HepG2 (cell line): ENCODE results near the gene JPH4. TPM values are rescaled to one million over a fixed set of nuclear protein-coding genes. Genes with fewer than 3 reads are reported as not detected.
A peak's percentile ranks its signal among the peaks of the same experiment; 100 is the strongest.

ENCODE experiments used
- JUND ChIP-seq: sonication (generic); formaldehyde crosslinking; IDR thresholded peaks from 2 replicates; pipeline ENCODE4 v1.8.0; 2022; ENCODE audit warnings: mild to moderate bottlenecking, missing genetic modification reagents
- NKX3-1 ChIP-seq: sonication (generic); formaldehyde crosslinking; IDR thresholded peaks from 2 replicates; pipeline ENCODE4 v1.5.0; 2020; ENCODE audit warnings: missing genetic modification reagents
- SP2 ChIP-seq: sonication (generic); formaldehyde crosslinking; IDR thresholded peaks from 2 replicates; pipeline ENCODE4 v1.5.1; 2020; ENCODE audit warnings: mild to moderate bottlenecking, missing genetic modification reagents
- ZFP36L1 ChIP-seq: sonication (generic); formaldehyde crosslinking; IDR thresholded peaks from 2 replicates; pipeline ENCODE4 v1.8.0; 2022; ENCODE audit warnings: mild to moderate bottlenecking, missing genetic modification reagents, moderate library complexity
- ZNF260 ChIP-seq: sonication (generic); formaldehyde crosslinking; IDR thresholded peaks from 2 replicates; pipeline ENCODE4 v1.4.0; 2020; ENCODE audit warnings: missing genetic modification reagents, low read depth, mild to moderate bottlenecking, borderline replicate concordance
- ZNF333 ChIP-seq: sonication (generic); formaldehyde crosslinking; IDR thresholded peaks from 2 replicates; pipeline ENCODE4 v1.4.0; 2020; ENCODE audit warnings: mild to moderate bottlenecking, missing genetic modification reagents, borderline replicate concordance
- ZNF891 ChIP-seq: sonication (generic); formaldehyde crosslinking; IDR thresholded peaks from 2 replicates; pipeline ENCODE4 v1.5.0; 2020; ENCODE audit warnings: mild to moderate bottlenecking, missing genetic modification reagents
- polyA plus RNA-seq, 8 experiments: library from polyadenylated mRNA; depleted of rRNA in 3 of 8; stranded (reverse) in 7 of 8; unstranded in 1 of 8; fragments of >200 nt; fragmentation: Illumina TruSeq in 4 of 8; extraction: Trizol in 4 of 8; gene quantifications; 2 replicates each; pipeline versions ENCODE4 v1.2.1 to v1.2.3, GENCODE V29; 2011 to 2016; ENCODE audit warnings: low read depth in 4 of 8, missing spikeins in 1 of 8, mixed read lengths in 1 of 8; ENCODE audit not compliant: insufficient read depth in 1 of 8
- total RNA-seq, 5 experiments: library from RNA; depleted of rRNA; stranded (reverse); fragments of >200 nt; fragmentation: Illumina TruSeq; extraction: Trizol; gene quantifications; 2 replicates each; pipeline ENCODE4 v1.2.3, GENCODE V29; 2016; ENCODE audit warnings: low read depth in 1 of 5
- TF ChIP-seq, protein P1 (sequence below): sonication (generic); formaldehyde crosslinking; IDR thresholded peaks from 2 replicates; pipeline ENCODE4 v1.5.0; 2020; ENCODE audit warnings: missing genetic modification reagents
- TF ChIP-seq, protein P2 (sequence below): sonication (generic); formaldehyde crosslinking; IDR thresholded peaks from 2 replicates; pipeline ENCODE4 v1.4.0; 2020; ENCODE audit warnings: mild to moderate bottlenecking, low read depth, missing genetic modification reagents
- TF ChIP-seq, protein P3 (sequence below): sonication (generic); formaldehyde crosslinking; IDR thresholded peaks from 2 replicates; pipeline ENCODE4 v1.9.0; 2021; ENCODE audit warnings: missing genetic modification reagents, borderline replicate concordance
- TF ChIP-seq, protein P4 (sequence below): sonication (generic); formaldehyde crosslinking; conservative IDR thresholded peaks from 2 replicates; pipeline ENCODE4 v1.8.0; 2022; ENCODE audit warnings: mild to moderate bottlenecking, moderate library complexity, missing genetic modification reagents
- TF ChIP-seq, protein P5 (sequence below): sonication (generic); formaldehyde crosslinking; IDR thresholded peaks from 2 replicates; pipeline ENCODE4 v1.4.0; 2020; ENCODE audit warnings: missing genetic modification reagents; ENCODE audit errors: not compliant biosample characterization
- TF ChIP-seq, protein P6 (sequence below): IDR thresholded peaks from 2 replicates; pipeline ENCODE4 v1.6.1; 2016; ENCODE audit warnings: low read depth, missing genetic modification reagents, missing compliant biosample characterization

The JPH4 gene
- total and polyA plus RNA-seq, 2 of the 13 experiments (the other 11 are each of a cell fraction or from before 2014, with no cell fraction given), result 0.08 to 0.22 TPM

DNA sequence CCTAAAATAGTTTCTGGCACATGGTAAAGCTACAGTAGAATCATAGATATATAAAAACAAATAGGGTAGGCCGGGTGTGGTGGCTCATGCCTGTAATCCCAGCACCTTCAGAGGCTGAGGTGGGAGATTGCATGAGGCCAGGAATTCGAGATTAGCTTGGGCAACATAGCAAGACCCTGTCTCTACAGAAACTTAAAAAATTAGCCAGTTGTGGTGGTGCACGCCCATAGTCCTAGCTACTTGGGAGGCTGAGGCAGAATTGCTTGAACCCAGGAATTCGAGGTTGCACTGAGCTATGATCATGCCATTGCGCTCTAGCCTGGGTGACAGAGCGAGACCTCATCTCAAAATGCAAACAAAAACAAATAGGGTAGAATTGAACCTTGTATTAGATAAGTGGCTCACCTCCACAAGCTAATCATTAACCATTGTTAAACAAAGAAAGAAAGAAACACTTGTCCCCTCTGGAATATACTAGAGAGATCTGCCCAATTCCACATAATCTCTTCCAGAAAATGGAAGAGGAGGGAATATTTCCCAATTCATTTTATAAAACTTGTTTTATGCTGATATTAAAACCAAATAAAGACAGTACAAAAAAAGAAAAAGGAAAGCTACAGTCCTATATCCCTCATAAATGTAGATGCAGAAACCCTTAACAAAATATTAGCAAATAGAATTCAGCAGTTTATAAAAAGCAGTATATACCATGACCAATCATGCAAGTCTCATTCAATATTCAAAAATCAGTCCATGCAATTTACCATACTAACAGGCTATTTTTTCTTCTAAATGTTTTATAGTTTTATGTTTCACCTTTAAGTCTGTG, 34.9 kb upstream of the JPH4 start (continued):
- TF ChIP-seq, protein P1, sequence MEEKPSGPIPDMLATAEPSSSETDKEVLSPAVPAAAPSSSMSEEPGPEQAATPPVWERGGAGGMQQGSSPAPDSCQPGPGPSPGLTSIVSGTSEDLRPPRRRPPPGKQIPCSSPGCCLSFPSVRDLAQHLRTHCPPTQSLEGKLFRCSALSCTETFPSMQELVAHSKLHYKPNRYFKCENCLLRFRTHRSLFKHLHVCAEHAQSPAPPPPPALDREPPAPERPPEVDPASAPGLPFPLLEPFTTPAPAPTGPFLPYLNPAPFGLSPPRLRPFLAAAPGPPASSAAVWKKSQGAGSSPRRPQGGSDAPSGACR (CRISPR knock-in tag), result 0 out of 2 replicates have a peak, but pooled peaks have one; percentile 82
- TF ChIP-seq ZFP36L1 (CRISPR knock-in tag), result no peak
- TF ChIP-seq, protein P2, sequence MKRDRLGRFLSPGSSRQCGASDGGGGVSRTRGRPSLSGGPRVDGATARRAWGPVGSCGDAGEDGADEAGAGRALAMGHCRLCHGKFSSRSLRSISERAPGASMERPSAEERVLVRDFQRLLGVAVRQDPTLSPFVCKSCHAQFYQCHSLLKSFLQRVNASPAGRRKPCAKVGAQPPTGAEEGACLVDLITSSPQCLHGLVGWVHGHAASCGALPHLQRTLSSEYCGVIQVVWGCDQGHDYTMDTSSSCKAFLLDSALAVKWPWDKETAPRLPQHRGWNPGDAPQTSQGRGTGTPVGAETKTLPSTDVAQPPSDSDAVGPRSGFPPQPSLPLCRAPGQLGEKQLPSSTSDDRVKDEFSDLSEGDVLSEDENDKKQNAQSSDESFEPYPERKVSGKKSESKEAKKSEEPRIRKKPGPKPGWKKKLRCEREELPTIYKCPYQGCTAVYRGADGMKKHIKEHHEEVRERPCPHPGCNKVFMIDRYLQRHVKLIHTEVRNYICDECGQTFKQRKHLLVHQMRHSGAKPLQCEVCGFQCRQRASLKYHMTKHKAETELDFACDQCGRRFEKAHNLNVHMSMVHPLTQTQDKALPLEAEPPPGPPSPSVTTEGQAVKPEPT (CRISPR knock-in tag), result 0 out of 2 replicates have a peak, but pooled peaks have one; percentile 52
- no peak for TF ChIP-seq ZNF260 (CRISPR knock-in tag)
- peak; percentile 6; the same call in 1 of the 2 replicates for TF ChIP-seq NKX3-1 (CRISPR knock-in tag)
- TF ChIP-seq, protein P3, sequence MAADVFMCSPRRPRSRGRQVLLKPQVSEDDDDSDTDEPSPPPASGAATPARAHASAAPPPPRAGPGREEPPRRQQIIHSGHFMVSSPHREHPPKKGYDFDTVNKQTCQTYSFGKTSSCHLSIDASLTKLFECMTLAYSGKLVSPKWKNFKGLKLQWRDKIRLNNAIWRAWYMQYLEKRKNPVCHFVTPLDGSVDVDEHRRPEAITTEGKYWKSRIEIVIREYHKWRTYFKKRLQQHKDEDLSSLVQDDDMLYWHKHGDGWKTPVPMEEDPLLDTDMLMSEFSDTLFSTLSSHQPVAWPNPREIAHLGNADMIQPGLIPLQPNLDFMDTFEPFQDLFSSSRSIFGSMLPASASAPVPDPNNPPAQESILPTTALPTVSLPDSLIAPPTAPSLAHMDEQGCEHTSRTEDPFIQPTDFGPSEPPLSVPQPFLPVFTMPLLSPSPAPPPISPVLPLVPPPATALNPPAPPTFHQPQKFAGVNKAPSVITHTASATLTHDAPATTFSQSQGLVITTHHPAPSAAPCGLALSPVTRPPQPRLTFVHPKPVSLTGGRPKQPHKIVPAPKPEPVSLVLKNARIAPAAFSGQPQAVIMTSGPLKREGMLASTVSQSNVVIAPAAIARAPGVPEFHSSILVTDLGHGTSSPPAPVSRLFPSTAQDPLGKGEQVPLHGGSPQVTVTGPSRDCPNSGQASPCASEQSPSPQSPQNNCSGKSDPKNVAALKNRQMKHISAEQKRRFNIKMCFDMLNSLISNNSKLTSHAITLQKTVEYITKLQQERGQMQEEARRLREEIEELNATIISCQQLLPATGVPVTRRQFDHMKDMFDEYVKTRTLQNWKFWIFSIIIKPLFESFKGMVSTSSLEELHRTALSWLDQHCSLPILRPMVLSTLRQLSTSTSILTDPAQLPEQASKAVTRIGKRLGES, result 0 out of 2 replicates have a peak, but pooled peaks have one; percentile 50
- TF ChIP-seq, protein P4, sequence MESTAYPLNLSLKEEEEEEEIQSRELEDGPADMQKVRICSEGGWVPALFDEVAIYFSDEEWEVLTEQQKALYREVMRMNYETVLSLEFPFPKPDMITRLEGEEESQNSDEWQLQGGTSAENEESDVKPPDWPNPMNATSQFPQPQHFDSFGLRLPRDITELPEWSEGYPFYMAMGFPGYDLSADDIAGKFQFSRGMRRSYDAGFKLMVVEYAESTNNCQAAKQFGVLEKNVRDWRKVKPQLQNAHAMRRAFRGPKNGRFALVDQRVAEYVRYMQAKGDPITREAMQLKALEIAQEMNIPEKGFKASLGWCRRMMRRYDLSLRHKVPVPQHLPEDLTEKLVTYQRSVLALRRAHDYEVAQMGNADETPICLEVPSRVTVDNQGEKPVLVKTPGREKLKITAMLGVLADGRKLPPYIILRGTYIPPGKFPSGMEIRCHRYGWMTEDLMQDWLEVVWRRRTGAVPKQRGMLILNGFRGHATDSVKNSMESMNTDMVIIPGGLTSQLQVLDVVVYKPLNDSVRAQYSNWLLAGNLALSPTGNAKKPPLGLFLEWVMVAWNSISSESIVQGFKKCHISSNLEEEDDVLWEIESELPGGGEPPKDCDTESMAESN (CRISPR knock-in tag), result no peak; the same call in none of the 2 replicates
- TF ChIP-seq, protein P5, sequence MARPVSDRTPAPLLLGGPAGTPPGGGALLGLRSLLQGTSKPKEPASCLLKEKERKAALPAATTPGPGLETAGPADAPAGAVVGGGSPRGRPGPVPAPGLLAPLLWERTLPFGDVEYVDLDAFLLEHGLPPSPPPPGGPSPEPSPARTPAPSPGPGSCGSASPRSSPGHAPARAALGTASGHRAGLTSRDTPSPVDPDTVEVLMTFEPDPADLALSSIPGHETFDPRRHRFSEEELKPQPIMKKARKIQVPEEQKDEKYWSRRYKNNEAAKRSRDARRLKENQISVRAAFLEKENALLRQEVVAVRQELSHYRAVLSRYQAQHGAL (CRISPR knock-in tag), result peak; percentile 71
- no peak for TF ChIP-seq JUND (CRISPR knock-in tag)
- TF ChIP-seq SP2, result no peak
- TF ChIP-seq ZNF891, result no peak
- TF ChIP-seq ZNF333 (CRISPR knock-in tag), result no peak
- TF ChIP-seq, protein P6, sequence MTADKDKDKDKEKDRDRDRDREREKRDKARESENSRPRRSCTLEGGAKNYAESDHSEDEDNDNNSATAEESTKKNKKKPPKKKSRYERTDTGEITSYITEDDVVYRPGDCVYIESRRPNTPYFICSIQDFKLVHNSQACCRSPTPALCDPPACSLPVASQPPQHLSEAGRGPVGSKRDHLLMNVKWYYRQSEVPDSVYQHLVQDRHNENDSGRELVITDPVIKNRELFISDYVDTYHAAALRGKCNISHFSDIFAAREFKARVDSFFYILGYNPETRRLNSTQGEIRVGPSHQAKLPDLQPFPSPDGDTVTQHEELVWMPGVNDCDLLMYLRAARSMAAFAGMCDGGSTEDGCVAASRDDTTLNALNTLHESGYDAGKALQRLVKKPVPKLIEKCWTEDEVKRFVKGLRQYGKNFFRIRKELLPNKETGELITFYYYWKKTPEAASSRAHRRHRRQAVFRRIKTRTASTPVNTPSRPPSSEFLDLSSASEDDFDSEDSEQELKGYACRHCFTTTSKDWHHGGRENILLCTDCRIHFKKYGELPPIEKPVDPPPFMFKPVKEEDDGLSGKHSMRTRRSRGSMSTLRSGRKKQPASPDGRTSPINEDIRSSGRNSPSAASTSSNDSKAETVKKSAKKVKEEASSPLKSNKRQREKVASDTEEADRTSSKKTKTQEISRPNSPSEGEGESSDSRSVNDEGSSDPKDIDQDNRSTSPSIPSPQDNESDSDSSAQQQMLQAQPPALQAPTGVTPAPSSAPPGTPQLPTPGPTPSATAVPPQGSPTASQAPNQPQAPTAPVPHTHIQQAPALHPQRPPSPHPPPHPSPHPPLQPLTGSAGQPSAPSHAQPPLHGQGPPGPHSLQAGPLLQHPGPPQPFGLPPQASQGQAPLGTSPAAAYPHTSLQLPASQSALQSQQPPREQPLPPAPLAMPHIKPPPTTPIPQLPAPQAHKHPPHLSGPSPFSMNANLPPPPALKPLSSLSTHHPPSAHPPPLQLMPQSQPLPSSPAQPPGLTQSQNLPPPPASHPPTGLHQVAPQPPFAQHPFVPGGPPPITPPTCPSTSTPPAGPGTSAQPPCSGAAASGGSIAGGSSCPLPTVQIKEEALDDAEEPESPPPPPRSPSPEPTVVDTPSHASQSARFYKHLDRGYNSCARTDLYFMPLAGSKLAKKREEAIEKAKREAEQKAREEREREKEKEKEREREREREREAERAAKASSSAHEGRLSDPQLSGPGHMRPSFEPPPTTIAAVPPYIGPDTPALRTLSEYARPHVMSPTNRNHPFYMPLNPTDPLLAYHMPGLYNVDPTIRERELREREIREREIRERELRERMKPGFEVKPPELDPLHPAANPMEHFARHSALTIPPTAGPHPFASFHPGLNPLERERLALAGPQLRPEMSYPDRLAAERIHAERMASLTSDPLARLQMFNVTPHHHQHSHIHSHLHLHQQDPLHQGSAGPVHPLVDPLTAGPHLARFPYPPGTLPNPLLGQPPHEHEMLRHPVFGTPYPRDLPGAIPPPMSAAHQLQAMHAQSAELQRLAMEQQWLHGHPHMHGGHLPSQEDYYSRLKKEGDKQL (CRISPR knock-in tag), result peak; percentile 87
